GM12865 (cell line): ENCODE results near the gene DMTF1.

Experiments used
- DNase-seq: peaks from one replicate; pipeline ENCODE4 v3.0.0; 2010; ENCODE audit warnings: low read depth
- H3K4me3 ChIP-seq: 2 replicates; pipeline ENCODE4 v1.5.1; 2011; ENCODE audit warnings: mild to moderate bottlenecking, low read depth, low read length, control low read depth
- TF ChIP-seq, protein P1 (sequence below): IDR thresholded peaks from 2 replicates; pipeline ENCODE4 v1.5.1; 2011; ENCODE audit warnings: low read length, control low read depth, low read depth, inconsistent platforms; ENCODE audit not compliant: insufficient read depth; ENCODE audit errors: missing control alignments

DMTF1 gene

DNA sequence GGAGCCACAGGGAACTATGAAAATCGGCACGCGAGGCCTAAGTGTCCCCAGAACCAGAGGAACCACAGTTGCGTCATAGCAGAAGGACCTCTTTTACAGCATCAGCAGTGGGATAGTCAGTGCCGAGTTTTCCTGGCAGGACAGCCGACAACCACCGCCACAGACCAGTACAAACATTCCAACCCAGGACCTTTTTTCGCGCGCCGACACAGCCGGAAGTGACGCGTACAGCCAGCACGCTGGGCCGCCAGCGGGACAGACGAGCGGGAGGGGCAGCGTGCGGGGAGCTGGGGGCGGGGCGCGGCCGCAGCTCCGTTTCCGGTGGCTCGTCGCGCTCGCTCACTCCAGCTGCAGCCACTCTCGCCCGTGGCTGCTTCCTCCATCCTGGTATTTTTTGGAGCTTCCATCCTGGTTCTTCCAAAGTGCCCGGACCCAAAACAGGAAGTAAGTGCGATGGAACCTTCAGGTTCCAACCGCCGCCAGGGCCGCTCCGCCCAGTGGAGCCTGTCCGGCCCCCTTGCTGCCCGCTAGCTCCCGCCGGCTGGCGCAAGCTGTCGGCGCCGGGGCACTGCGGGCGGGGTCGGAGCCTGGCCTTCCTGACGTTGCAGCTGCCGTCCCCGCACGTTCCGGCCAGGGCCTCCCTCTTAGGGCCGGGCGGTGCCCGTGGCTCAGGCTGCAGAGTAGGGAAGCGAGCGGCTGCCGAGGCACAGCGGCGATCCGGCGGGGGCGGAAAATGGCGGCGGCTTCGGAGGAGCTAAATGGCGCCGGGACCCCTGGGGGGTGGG, at the start of gene DMTF1:
TSS of gene DMTF1 (plus strand) at position 342 of the 785 bp plus-strand sequence. CDS start 12,489 bp downstream, outside the sequence.
- peak within 1 kb of the TSS; percentile 85 for H3K4me3 ChIP-seq
- TF ChIP-seq, protein P1, sequence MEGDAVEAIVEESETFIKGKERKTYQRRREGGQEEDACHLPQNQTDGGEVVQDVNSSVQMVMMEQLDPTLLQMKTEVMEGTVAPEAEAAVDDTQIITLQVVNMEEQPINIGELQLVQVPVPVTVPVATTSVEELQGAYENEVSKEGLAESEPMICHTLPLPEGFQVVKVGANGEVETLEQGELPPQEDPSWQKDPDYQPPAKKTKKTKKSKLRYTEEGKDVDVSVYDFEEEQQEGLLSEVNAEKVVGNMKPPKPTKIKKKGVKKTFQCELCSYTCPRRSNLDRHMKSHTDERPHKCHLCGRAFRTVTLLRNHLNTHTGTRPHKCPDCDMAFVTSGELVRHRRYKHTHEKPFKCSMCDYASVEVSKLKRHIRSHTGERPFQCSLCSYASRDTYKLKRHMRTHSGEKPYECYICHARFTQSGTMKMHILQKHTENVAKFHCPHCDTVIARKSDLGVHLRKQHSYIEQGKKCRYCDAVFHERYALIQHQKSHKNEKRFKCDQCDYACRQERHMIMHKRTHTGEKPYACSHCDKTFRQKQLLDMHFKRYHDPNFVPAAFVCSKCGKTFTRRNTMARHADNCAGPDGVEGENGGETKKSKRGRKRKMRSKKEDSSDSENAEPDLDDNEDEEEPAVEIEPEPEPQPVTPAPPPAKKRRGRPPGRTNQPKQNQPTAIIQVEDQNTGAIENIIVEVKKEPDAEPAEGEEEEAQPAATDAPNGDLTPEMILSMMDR = no peak
- peak; percentile 95 for DNase-seq

DNA sequence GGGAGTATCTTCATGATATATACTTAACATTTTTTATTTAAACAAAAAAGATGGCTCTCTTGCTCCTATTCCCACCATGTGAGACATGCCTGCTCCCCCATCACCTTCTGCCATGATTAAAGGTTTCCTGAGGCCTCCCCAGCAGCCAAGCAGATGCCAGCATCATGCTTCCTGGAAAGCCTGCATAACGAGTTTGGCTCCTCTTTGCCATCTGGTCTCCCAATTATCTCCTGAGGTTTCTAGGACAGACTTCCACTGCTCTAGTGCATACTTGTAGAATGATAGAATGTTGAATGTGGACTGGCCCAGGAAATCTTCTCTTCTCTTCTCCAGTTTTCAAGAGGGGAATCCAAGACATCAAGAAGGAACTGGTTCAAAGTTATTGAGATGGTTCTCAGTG, 46.9 kb upstream of the DMTF1 start:
- TF ChIP-seq, protein P1 = no peak
- DNase-seq = no peak
- H3K4me3 ChIP-seq = no peak overlapping the region

DNA sequence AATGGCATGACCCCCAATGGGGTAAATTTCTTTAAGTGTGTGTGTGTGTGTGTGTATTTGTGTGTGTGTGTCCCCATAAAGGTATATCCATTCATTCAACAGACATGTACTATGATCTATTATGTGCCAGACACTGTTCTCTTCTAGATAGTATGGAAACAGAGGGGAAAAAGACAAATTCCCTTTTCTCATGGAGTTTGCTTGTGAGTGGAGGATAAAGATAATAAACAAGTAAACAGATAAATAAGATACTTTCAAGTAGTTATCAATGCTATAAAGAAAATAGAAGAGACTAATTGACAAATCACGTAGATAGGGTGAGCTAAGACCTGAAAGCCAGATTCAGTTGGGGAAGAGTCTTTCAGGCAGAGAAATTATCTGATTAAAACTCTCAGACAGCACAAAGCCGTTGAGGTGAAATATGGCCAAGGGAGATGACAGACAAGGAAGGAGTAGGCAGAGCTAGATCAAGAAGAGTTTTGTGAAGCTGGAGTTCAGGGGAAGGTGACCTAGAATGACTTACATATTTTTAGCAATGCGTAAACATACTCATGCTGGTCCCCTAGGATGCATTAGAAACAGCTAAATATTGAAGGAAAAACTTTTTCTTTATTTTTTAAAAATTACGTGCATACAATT, 45.2 kb upstream of the DMTF1 start:
- TF ChIP-seq, protein P1 = no peak
- no peak overlapping the region for H3K4me3 ChIP-seq
- no peak for DNase-seq

- TF ChIP-seq, protein P1 = no peak
- no peak overlapping the region for H3K4me3 ChIP-seq
- no peak for DNase-seq
Observed at GRCh38 chr7:87107949-87108776, 44.1 kb upstream of the DMTF1 start.

GRCh38 chr7:87110778-87111177, 41.5 kb upstream of the DMTF1 start:
- H3K4me3 ChIP-seq = no peak overlapping the region
- DNase-seq = no peak
- TF ChIP-seq, protein P1 = no peak

DNA sequence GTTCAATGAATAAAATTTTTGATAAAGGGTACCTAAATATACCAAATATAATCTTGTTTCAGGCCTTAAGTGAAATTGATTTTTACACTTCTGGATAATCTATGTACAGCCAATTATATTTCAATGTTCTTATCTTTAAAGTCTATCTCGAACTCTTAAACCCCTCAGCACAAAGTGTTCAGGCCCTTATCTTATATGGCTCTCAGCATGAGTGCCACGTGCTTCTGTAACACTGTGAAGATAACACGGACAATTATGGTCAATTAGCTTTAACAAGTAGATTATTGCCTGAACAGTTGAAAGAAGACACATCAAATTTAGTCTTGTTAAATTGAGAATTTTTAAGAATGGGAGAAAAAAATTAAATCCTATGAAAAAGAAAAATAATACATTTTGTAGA, 40.4 kb upstream of the DMTF1 start:
- TF ChIP-seq, protein P1 = no peak
- no peak for DNase-seq
- no peak overlapping the region for H3K4me3 ChIP-seq
